ENCODE data around the gene HPSE2.
A peak's percentile ranks its signal among the peaks of the same experiment; 100 is the strongest.

HPSE2 gene

GRCh38 chr10:98453729-98454128, 781.9 kb downstream of the HPSE2 start:
- no peak for DNase-seq

DNA sequence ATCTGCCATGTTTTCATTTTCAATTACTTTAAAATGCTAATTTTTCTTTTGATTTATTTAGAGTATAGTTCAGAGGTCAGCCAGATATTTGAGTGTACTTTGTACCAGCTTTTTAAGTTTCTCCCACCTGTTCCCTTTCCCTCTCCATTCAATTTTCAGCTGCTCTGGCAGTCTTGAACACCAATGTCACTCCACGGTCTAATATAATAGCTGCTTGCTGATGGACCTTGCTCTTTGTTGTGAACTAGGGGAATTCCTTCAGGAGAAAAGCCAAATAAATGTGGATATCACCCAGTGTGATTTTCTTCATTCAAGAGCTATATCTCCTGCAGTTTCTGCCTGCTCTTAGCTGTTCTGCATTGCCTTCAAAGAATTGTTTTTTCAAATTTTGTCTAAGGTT, 785.0 kb downstream of the HPSE2 start:
- DNase-seq: no peak

GRCh38 chr10:98449287-98449686, 786.4 kb downstream of the HPSE2 start:
- no peak for DNase-seq

DNA sequence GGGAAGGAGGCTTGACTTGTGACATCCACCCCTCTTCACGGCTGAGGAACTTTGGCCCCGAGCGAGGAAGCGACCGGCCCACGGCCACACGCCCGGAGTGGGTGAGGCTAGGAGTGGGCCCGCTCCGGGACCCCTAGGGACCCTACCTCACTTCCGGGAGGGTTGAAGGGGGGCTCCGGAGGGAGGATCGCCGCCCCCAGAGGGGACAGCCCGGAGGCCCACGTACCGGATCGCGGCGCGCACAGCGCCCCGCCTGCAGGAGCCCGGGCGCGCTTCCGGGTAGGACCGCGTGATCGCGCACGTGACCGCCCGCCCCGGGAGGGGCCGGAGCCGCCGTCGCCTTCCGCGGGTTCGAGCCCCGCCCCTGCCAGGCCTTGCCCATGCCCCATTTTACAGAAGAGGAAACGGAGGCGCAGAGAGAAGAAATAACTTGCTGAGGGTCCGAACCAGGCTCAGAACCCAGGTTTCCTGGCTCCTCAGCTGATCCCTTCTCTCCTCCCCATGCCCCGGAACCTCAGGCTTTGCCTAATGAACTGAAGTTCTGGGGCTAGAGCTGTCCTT, 788.9 kb downstream of the HPSE2 start, which contains the start of gene HPS1:
Gene HPS1 (minus strand): TSS at position 275 of the 561 bp plus-strand sequence. CDS start 3,695 bp downstream, outside the sequence.
- DNase-seq: peak; percentile 22

GRCh38 chr10:98446151-98446660, 789.4 kb downstream of the HPSE2 start:
- no peak for DNase-seq

- no peak for DNase-seq
Measured at GRCh38 chr10:98445200-98445812, 790.3 kb downstream of the HPSE2 start.

DNA sequence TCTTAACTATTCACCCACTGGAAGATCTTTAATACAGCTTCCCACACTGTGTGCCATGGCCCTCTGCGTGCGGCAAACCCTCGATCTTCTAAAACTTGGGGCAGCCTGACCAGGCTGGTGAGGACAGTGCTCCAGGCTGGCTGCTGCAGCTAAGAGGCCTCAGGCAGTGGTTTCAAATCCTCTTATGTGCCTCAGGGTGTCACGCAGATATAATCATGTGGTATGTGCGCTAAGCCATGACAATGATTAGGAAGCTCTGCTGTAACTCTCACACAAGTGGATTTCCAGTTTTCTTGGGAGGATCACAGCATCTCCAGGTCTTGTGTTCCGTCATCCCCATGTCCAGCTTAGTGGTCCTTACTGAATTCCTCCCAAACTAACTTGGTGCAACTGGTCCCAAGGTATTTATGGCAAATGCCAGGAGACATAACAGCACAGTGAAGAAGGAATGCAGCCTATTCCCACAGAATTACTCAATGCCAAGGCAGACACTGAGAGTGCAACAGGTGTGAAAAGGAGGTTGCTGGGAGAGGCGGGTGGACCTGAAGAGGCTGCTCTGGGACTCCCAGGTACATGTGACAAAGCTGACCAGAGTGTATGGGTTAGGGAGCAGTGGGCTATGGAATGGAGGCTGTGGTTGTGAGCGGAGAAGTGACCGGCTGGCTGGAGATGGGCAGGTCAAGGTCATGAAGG, 791.2 kb downstream of the HPSE2 start:
- no peak for DNase-seq

- no peak for DNase-seq
Measured at GRCh38 chr10:98438715-98439114, 796.9 kb downstream of the HPSE2 start.

DNA sequence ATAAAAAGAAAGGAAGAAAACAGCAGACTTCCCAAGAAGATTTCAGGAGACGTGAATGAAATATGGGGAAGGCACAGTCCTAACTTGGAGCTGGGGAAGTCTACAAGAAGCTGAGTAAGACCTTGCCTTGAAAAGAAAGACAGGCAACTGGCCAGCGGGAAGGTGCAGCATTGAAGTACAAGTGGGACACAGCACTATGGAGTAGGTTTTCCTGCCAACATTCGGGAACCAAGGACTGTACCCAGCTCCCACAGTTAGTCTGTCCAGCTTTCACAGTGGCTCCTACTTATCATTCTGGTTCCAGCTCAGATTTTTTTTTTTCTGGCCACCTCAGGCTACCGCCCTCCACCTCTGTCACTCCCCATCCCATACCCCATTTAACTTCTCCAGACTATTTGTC, 798.9 kb downstream of the HPSE2 start:
- DNase-seq: no peak

- no peak for DNase-seq
Measured at GRCh38 chr10:98435178-98435577, 800.5 kb downstream of the HPSE2 start.

- DNase-seq: no peak
Measured at GRCh38 chr10:98433881-98434732, 801.5 kb downstream of the HPSE2 start.

DNA sequence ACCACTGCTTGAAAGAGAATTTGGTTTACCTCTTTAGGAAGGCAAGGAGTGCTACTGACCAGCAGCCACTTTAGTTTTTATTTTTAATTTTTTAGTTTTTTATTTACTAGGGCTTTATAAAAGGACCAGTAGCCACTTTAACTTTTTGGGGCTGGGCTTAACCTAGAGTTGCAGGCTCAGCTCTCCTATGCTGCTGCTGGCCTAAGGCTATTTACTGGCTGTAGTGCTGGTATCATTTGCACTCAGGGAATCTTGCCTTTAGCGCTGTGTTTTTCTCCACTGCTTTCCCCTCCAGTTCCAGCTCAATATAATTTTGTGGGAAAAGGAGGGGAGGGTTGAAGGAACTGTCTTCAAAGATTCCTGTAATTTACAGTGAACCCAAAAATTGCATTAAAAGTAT, 802.3 kb downstream of the HPSE2 start:
- no peak for DNase-seq

- no peak for DNase-seq
Measured at GRCh38 chr10:98432330-98432729, 803.3 kb downstream of the HPSE2 start.

DNA sequence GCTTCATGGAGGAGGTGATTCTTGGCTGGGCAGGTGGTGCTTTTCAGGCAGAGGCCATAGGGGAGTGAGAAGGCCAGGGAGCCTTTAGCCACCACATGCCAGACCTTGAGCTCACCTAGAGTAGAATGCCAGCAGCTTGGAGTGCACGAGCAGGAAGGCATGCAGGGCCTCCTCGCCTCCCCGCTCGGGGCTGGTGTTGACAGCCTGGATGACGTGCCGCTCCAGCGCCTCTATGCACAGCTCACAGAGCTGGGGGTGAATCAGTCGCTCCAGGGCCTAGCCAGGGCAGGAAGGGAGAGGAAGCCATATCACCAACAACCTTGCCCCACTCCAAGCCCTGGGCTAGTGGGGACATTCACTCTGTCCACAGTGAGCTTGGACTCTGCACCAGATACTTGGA, 804.6 kb downstream of the HPSE2 start:
- no peak for DNase-seq

GRCh38 chr10:98430427-98430826, 805.2 kb downstream of the HPSE2 start:
- no peak for DNase-seq

DNA sequence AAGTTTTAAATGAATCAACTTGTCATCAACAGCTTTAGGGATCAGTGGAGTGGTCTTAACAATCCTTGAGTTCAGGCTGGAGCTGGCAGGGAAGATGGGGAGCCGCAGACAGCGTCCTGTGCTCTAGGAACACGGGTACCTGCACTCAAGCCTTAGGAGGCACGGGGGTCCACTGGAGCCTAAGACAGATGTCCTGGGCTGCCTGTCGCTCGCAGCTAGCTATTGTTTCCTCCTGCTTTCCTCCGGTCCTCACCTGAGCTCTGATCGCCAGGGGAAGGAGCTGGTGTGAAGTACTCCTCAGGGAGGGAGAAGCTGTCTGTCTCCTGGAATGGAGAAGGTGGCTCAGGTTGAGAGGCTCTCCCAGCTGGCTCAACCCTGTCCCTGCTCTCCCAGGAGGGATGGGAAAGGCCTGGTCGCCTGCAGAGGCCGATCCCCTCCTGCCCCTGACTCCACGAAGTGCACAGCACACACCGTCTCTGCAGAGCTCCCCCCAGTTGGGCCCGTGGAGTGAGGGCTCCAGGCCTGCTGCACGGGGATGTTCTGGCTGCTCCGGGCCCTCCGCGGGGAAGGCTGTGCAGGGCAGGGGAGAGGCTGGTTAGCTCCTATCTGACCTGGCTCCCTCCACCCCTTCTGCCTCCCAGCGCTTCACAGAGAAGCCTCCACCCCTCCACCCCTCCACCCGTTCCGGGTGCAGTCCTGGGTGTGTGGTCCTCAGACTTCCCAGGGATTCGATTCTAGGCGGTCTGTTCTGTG, 806.2 kb downstream of the HPSE2 start:
- DNase-seq: no peak

DNA sequence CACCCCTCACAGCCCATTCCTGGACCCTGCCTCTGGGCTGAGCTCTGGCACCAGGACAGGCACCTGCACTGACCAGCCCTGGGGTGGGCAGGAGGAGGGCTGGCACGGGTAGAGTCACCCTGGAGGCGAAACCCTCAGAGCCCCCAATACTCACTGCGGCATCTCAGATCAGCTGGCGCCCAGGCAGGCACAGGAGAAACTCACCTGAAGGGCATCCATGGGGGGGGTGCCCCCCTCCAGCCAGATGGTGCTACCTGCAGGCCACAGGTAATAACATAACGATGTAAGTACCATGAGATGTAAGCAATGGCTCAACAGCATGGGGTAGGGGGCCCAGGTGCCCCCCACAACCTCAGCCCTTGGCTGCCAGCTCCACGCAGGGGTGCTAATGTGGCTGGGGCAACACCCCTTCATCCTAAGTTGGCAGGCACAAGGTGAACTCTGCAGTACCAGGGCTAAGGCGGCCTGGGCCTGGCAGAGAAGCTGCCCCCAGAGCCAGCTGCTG, 808.6 kb downstream of the HPSE2 start:
- DNase-seq: no peak

DNA sequence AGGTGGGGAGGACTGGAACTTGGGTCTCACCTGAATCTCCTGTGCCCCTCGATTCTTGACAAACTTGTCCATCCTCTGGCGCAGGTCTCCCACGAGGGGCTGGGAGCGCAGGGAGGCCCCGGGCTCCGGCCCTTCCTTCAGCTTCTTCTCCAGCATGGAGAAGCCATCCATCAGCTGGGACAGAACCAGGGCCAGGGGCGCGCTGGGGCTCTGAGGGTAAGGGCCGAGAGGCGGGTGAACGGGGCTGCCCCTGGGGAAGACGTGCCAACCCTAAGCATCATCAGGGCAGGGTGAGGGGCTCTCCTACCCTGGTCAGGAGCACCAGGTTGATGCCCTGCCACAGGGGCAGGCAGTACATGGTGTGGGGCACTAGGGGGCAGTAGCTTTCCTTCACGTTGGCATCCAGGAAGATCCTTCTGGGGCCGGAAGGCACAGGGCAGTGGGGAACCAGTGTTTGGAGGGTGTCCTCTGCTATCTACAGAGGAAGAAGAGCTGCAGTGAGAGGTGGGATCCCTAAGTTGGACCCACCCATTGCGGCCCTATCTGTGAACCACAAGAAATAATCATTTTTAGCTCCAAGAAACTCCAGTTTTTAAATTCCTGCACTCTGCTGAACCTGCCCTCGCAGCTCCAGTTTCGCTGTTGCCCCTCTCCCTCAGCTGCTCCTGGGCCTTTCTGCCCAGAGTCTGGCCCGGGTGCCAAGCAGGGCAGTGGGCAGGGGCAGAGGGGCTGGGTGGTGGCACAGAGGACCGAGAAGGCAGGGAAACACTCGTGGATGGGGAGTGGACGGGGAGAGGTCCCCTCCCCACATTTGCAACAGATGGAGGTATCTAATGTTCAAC, 809.9 kb downstream of the HPSE2 start:
- no peak for DNase-seq

- DNase-seq: no peak
Measured at GRCh38 chr10:98424295-98425254, 811.1 kb downstream of the HPSE2 start.

DNA sequence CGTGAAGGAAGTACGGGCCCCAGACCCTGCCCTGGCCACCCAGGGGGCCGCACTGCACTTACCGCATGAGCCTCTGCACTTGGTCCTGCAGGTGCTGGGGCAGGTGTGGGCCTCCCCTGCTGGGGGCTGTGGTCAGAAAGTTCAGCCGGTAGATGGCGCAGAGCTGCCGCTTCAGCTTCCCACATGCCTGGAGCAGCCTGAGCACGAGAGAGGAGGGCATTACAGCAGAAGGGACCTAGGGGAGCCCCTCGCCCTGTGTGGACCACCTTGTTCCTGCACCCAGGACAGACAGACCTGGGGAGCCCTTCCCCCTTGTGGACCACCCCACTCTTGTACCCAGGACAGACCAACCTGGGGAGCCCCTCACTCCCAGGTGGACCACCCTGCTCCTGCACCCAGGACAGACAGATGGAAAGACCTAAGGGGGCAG, 811.9 kb downstream of the HPSE2 start:
- DNase-seq: no peak

Measured in NCI-H2029 (cell line).